HG03060 (cell line): ENCODE data around the gene HTATIP2.
"Not testable (repeated sequence)": the region's sequence is repeated elsewhere in the genome, so short reads cannot be mapped to it uniquely, and the experiment has no call there.

Experiments used
- ATAC-seq: cut with Tn5 transposase; IDR thresholded peaks from one replicate; pipeline ENCODE4 v1.9.1; 2021; ENCODE audit warnings: low read depth, moderate number of reproducible peaks; ENCODE audit not compliant: unreplicated experiment

Gene HTATIP2

GRCh38 chr11:20363500-20364340 is at the start of gene HTATIP2:
Gene HTATIP2, plus strand, starts transcription at chr11:20363714. Its CDS starts 524 bp downstream, at chr11:20364238.
- ATAC-seq: peak; percentile 57

DNA sequence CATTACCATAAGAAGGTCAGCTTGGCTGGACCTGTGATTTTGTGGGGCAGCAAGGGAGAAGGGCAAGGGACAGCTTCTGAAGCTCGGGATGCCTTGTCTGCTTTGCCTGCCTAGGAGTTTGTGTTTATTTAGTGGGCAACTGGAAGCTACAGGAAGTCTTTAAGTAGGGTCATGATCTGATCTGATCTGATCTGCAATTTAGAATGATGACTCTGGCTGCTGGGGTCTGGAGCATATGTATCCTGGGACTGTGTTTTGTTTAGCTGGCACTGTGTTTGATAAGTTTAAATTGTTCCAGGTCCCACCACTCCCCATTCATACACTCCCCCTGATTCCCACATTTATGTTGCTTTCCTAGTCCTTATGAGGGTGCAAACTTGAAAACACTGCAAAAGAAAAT is 47.7 kb upstream of the HTATIP2 start:
- no peak for ATAC-seq

GRCh38 chr11:20321177-20321576 is 42.3 kb upstream of the HTATIP2 start:
- ATAC-seq: no peak

DNA sequence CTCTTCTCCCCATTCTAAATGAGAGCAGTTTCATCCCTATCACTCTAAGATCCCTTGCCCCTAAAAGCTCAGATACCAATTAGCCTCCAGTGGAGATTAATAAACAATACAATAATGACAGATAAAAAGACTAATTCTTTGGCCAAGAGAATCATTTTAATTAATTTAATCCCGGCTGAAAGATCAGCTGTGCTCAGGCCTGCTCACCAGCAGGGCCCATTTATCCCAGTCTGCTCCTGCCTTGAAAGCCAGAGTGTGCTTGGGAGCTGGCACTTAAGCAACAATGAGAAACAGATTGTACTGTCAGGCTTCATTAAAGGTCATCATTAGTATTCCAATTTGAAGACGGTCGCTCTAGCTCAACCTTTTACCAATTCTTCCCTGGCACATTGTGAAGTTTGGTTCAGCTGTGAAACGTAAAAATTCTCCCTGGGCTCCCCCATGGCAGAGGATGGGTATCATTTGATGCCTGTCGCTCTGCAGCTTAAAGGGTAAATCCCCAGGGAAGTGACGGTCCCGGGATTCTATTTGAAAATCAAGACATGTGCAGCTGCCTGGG is 36.1 kb upstream of the HTATIP2 start:
- ATAC-seq: no peak

GRCh38 chr11:20336056-20336455 is 27.5 kb upstream of the HTATIP2 start:
- no peak for ATAC-seq

- no peak for ATAC-seq
Measured at GRCh38 chr11:20337526-20338154, 25.9 kb upstream of the HTATIP2 start.

DNA sequence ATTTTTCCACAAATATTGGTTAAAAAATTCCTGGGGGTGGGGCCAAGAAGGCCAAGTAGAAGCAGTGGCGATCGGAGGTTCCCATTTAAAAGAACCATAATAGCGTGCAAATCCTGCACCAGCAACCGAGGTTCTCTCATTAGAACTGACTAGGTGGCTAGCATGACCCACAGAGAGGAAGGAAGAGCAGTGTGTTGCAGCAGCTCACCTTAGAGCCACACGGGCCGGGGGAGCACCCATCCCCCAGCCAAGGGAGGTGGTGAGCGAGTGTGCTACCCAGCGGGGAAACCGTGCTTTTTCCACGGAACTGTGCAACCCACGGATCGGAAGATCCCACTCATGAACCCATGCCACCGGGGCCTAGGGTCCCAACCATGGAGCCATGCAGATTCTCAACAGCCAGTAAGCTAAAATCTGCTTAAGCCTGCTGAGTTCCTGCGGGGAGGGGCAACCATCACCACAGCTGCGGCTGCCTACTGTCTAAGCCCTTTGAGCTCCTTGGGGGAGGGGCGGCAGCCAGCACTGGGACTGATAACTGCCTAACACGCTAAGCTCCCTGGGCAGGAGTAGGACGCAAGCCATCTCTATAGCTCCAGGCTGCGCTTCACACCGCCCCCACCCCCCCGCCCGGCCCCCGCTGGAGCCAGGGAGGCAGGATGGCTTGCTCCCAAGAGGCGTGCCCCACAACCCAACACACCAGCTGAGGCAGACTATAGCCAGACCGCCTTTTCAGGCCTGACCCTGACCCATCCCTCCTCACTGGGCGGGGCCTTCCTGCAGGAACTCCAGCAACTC is 21.0 kb upstream of the HTATIP2 start:
- ATAC-seq: no peak

- ATAC-seq: no peak
Measured at GRCh38 chr11:20351136-20351535, 12.4 kb upstream of the HTATIP2 start.

GRCh38 chr11:20351751-20352262 is 11.7 kb upstream of the HTATIP2 start:
- ATAC-seq: no peak

GRCh38 chr11:20353829-20354434 is 9.6 kb upstream of the HTATIP2 start:
- no peak for ATAC-seq

DNA sequence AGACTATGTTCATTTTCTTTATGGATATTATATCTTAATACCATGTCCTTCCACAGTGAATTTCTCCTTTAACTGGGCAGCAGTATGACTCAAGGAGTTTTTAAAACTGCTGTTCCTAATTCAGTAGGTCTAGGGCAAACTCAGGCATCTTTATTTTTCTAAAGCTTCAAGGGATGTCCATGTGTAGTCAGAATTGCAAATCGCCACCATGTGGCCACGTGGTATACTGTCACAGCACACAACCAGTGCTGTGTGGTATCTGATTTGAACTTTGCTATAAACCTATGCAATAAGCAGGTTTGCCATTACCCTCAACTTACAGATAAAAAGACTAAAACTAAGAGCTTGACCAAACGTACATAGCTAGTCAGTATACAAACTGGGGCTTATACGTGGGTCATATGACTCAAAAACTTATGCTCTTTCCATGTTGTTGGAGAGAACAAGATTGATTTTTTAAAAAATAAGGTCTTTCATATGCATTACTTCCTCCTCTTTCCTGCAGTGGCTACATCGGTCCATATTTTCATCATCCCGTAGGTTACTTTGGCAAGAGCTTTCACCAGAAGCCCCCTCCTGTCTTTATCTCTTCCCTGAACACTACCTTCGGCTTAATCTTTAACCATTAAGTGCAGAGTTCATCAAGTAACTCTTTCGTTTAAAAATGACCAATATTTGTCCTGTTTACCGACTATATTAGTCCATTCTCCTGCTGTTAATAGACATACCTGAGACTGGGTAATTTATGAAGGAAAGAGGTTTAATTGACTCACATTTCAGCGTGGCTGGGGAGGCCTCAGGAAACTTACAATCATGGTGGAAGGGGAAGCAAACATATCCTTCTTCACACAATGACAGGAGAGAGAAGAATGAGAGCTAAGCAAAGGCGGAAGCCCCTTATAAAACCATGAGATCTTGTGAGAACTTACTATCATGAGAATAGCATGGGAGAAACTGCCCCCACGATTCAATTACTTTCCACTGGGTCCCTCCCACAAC is 8.0 kb upstream of the HTATIP2 start:
- peak; percentile 86 for ATAC-seq

GRCh38 chr11:20357150-20357549 is 6.4 kb upstream of the HTATIP2 start:
- no peak for ATAC-seq

GRCh38 chr11:20360650-20361049 is 2.9 kb upstream of the HTATIP2 start:
- ATAC-seq: no peak

- ATAC-seq: no peak
Measured at GRCh38 chr11:20362481-20362880, 1.0 kb upstream of the HTATIP2 start.

- no peak for ATAC-seq
Measured at GRCh38 chr11:20363149-20363499, 390 bp upstream of the HTATIP2 start.

- ATAC-seq: no peak
Measured at GRCh38 chr11:20364341-20364792, 853 bp downstream of the HTATIP2 start.

- not testable (repeated sequence) for ATAC-seq
Measured at GRCh38 chr11:20365465-20365864, 2.0 kb downstream of the HTATIP2 start.

- ATAC-seq: no peak
Measured at GRCh38 chr11:20367313-20367948, 3.9 kb downstream of the HTATIP2 start.

GRCh38 chr11:20368438-20368837 is 4.9 kb downstream of the HTATIP2 start:
- no peak for ATAC-seq
